Activated CD8-positive, alpha-beta memory T cell treated with anti-CD3 and anti-CD28 coated beads, Interleukin-2, amount 50 U/mL, for 1 hour (primary cell): ENCODE results near the gene HRH3.

ENCODE experiments used
- DNase-seq: peaks from one replicate; pipeline ENCODE4 v3.0.0-alpha.2; 2020; ENCODE audit errors: extremely low read depth

The HRH3 gene

GRCh38 chr20:62215020-62215990 lies 4.8 kb downstream of the HRH3 start:
- no peak for DNase-seq

DNA sequence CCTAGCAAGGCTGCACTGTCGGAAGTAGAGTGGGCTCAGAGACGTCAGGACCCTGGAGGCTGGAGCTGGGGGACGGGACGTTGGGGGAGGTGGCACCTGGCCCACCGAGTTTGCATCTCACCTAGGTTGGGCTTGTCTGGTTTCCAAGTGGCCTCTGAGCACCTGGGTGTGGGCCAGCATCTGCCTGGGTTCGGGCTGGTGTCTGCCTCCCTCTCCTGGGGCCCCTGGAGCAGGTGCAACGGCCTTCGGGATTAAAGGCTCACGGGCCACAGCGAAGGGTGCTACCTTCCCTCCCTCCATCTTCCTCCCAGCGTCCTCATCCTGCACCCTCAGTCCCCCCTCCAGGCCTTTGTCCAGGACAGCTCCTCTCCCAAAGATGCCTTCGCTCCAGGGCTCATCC lies 6.0 kb downstream of the HRH3 start:
- DNase-seq: no peak

DNA sequence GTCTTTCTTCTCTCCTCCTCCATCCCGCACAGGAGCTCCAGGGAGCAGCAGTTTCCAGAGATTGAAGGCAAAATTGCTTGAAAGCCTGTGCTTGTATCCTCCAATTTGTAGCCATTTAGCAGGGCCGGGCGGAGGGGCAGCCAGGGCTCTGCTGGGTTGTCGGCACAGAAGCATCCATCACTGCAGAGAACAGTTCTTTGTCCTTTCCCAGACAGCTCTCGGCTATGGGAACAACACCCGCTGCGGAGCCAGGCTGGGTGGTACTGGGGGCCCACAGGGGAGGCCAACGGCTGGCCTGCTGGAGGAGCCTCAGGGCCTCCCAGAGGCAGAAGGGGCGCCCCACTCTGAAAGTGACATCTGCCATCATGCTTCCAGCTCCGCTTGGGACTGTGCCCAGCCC lies 7.8 kb downstream of the HRH3 start:
- no peak for DNase-seq

- DNase-seq: no peak
Observed at GRCh38 chr20:62211769-62212288, 8.2 kb downstream of the HRH3 start.

DNA sequence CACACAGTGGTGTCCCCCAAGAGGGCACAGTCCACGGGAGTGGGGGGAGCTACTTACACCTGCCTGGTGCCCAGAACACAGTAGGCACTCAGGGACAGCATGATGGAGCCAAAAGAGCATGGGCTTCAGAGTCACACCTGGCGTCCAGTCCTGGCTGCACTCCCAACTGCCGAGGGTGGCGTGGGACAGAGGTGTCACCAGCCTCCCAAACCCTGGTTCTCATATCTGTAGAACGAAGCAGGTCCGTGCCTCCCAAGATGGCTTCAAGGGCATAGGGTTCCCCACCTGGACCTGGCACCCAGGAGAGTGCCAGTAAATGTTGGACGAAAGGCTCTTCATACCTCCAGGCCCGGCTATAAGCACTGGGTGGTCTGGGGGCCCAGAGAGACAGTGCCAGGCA lies 8.9 kb downstream of the HRH3 start:
- no peak for DNase-seq

DNA sequence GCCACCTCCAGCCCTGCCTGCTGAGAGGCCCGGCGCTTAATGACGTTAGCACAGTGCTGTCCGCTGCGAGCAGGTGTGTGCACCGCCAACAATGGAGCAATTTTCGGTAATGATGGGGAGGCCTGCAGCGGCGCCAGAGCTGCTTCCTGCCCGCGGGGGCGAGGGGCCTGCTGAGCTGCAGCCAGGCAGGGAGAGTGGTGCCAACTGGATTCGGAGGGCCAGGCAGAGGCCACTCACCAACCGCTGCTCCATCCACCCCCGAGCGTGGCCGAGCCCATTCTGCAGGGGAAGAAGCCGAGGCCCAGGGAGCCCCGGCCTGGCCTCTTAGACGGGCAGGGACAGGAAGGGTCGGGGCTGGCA lies 9.6 kb downstream of the HRH3 start:
- DNase-seq: no peak

GRCh38 chr20:62209850-62210495 lies 10.1 kb downstream of the HRH3 start:
- no peak for DNase-seq

GRCh38 chr20:62208795-62209755 lies 11.0 kb downstream of the HRH3 start:
- DNase-seq: no peak

DNA sequence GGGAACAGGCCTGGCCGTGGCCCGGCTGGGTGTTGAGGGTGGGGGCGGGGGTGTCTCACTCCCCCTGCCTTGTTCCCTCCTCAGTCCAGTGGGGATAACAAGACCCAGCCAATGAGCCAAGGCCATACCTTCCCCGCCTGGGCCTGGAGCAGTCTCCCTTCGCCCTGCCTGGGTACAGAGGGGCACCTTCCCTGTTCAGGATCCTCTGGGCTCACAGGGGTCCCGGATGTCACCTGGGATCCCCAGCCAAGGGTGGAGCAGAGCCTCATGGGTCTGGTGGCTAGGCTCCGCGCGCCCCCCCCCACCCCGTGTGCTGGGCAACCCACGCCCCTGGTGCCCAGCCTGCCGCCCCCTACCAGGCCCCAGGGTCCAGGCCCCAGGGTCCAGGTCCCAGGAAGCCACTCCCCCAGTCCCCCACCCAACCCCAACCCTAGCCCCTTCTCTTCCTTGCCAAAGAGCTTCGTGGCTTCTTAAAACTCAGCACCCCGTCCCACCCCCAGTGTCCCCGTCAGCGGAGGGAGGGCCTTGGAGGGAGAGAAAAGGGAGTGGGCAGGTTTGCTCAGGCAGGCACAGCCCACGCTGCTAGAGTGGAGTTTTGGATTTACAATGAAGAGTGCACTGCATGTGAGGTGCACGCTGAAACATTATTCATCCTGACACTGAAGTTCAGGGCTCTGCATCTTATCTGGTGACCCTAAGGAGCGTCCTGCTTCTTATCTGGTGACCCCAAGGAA lies 11.8 kb downstream of the HRH3 start:
- DNase-seq: no peak

- no peak for DNase-seq
Observed at GRCh38 chr20:62206388-62206775, 13.7 kb downstream of the HRH3 start.

- no peak for DNase-seq
Observed at GRCh38 chr20:62205618-62206387, 14.3 kb downstream of the HRH3 start.

GRCh38 chr20:62203378-62204030 lies 16.6 kb downstream of the HRH3 start:
- DNase-seq: no peak

GRCh38 chr20:62202676-62203377 lies 17.3 kb downstream of the HRH3 start:
- no peak for DNase-seq

- DNase-seq: no peak
Observed at GRCh38 chr20:62202083-62202395, 18.0 kb downstream of the HRH3 start.

DNA sequence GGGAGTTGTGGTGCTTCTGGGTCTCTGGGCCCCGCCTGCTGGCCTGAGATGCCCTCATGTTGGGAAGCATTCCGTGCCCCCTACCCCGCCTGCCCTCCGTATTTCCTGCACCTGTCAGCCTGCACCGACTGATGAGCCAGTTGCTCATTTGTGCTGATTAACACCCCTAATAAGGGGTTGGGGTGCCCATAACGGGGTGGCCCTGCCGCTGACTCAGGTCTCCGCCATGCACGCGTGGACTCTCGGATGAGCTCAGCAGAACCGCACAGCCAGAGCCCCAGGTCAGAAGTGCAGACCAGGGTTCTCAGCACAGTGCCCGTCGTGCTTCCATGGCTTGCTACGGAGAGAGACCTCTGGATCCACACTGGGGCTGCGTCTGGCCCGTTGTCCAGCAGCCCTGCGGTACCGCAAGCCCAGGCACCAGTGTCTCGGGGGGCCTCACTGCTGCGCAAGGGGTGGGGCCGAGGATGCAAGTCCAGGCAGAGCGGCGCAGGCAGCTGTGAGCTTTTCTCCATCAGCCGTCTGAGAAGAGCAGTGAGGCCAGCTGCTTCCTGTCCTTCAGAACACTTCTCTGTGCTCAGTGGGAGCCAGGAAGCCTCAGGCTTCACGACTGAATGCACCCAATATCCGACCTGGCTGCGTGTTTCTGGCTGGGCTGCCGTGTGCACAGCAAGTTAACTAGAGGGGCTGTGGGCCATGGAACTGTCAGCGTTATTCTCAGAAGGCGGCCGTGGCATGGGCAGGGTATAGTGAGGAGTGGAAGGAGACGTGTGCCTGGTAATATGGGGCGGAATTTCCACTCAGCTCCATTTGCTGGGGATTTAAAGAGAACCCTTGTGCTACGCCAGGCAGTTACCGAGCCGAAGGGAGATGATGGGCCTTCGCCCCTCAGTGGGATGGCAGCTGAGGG lies 18.6 kb downstream of the HRH3 start:
- DNase-seq: no peak

DNA sequence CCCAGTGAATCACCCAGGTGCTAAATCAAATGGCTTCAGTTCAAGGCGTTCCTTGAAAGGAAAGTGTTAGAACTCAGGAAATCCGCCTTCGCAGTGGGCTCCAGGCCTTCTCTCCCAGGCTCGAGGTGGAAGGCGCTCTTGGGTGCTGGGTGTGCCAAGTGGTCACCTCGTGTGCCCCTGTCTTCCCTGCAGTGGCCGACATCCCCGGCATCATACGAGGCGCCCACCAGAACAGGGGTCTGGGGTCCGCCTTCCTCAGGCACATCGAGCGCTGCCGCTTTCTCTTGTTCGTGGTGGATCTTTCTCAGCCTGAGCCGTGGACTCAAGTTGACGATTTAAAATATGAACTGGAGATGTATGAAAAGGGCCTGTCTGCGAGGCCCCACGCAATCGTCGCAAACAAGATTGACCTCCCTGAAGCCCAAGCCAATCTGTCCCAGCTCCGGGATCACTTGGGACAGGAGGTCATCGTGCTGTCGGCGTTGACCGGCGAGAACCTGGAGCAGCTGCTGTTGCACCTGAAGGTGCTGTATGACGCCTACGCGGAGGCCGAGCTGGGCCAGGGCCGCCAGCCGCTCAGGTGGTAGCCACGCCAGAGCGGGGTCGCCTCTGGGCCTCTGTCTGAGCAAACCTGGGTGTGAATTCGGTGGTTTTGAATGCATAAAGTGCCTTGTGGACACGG lies 19.4 kb downstream of the HRH3 start:
- no peak for DNase-seq

DNA sequence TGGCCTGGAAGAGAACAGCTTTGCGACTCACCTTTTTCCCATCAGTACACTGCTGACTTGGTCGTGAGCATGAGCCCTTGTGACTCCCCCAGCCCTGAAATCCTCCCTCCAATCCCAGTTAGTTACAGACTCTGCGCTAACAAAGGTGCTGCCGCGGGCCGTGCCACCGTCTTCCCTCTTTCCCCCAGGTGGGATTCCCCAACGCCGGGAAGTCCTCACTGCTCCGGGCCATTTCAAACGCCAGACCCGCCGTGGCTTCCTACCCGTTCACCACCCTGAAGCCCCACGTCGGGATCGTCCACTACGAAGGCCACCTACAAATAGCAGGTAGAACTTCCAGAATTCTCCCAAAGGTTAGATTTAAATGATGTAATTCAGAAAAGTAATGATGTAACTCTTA lies 21.1 kb downstream of the HRH3 start:
- DNase-seq: no peak

GRCh38 chr20:62198496-62198895 lies 21.6 kb downstream of the HRH3 start:
- no peak for DNase-seq
